ENCODE data around the gene RIC8B. TPM values are rescaled to one million over a fixed set of nuclear protein-coding genes. Genes with fewer than 3 reads are reported as not detected.

RIC8B gene
- total RNA-seq, 1 donor from 2014 or later = 22.1 TPM

GRCh38 chr12:106878804-106879203 is 104.3 kb downstream of the RIC8B start:
- no peak overlapping the region for H3K4me3 Mint-ChIP-seq
- peaks cover 27% of the 10 kb centered on the region for H3K36me3 Mint-ChIP-seq
- TF ChIP-seq CTCF (conservative IDR thresholded peaks at IDR 0.05) = no peak
- no peak for DNase-seq (ENCODE audit: extremely low spot score, unreplicated experiment)
- H3K4me1 Mint-ChIP-seq (ENCODE audit: unreplicated experiment) = no peaks in the 10 kb centered on the region
- no peak overlapping the region for H3K27ac Mint-ChIP-seq
- H3K27me3 Mint-ChIP-seq = no peaks in the 10 kb centered on the region
- no peaks in the 10 kb centered on the region for H3K9me3 Mint-ChIP-seq

GRCh38 chr12:106879612-106880011 is 105.1 kb downstream of the RIC8B start:
- DNase-seq (ENCODE audit: extremely low spot score, unreplicated experiment) = no peak
- H3K36me3 Mint-ChIP-seq = peaks cover 23% of the 10 kb centered on the region

GRCh38 chr12:106883426-106883825 is 108.9 kb downstream of the RIC8B start:
- H3K36me3 Mint-ChIP-seq = peaks cover 15% of the 10 kb centered on the region
- no peak for DNase-seq (ENCODE audit: extremely low spot score, unreplicated experiment)
- H3K9me3 Mint-ChIP-seq = no peaks in the 10 kb centered on the region
- no peak overlapping the region for H3K4me3 Mint-ChIP-seq
- H3K27me3 Mint-ChIP-seq = no peaks in the 10 kb centered on the region
- H3K27ac Mint-ChIP-seq = no peak overlapping the region
- TF ChIP-seq CTCF (conservative IDR thresholded peaks at IDR 0.05) = no peak
- H3K4me1 Mint-ChIP-seq (ENCODE audit: unreplicated experiment) = peaks cover 4% of the 10 kb centered on the region

More at GRCh38 chr12:106879612-106880011, 105.1 kb downstream of the RIC8B start:
- Mint-ChIP-seq H3K4me1 (ENCODE audit: unreplicated experiment) (no peaks in the 10 kb centered on the region), H3K9me3 (no peaks in the 10 kb centered on the region), H3K27ac (no peak overlapping the region), H3K4me3 (no peak overlapping the region), H3K27me3 (no peaks in the 10 kb centered on the region)
- no peak for TF ChIP-seq CTCF (conservative IDR thresholded peaks at IDR 0.05)

- DNase-seq (ENCODE audit: extremely low spot score, unreplicated experiment) = no peak
- Mint-ChIP-seq H3K27me3 (no peaks in the 10 kb centered on the region), H3K36me3 (peaks cover 15% of the 10 kb centered on the region), H3K27ac (no peak overlapping the region), H3K4me3 (no peak overlapping the region), H3K4me1 (ENCODE audit: unreplicated experiment) (peaks cover 4% of the 10 kb centered on the region), H3K9me3 (no peaks in the 10 kb centered on the region)
- TF ChIP-seq CTCF (conservative IDR thresholded peaks at IDR 0.05) = no peak
Measured at GRCh38 chr12:106885026-106885425, 110.5 kb downstream of the RIC8B start.

- no peak overlapping the region for H3K27ac Mint-ChIP-seq
- no peak for DNase-seq (ENCODE audit: extremely low spot score, unreplicated experiment)
- peaks cover 15% of the 10 kb centered on the region for H3K36me3 Mint-ChIP-seq
- no peaks in the 10 kb centered on the region for H3K27me3 Mint-ChIP-seq
- H3K9me3 Mint-ChIP-seq = no peaks in the 10 kb centered on the region
- no peak overlapping the region for H3K4me3 Mint-ChIP-seq
- no peak for TF ChIP-seq CTCF (conservative IDR thresholded peaks at IDR 0.05)
- H3K4me1 Mint-ChIP-seq (ENCODE audit: unreplicated experiment) = peaks cover 4% of the 10 kb centered on the region
Measured at GRCh38 chr12:106885541-106886249, 111.2 kb downstream of the RIC8B start.

Measured in type B pancreatic cell (in vitro differentiated cells).